ENCODE measurements around the gene ZSWIM3. TPM values are rescaled to one million over a fixed set of nuclear protein-coding genes. Genes with fewer than 3 reads are reported as not detected.

Gene ZSWIM3
- 2.9 and 4.9 TPM in 2 replicates for total RNA-seq (2014; rRNA removed; shearing (Covaris generic))

- in situ Hi-C loops (cut with HindIII; ENCODE audit: low sequenced_read_pairs): no loop called here
- DNase-seq (ENCODE audit: low spot score): peak; percentile 100
Measured at GRCh38 chr20:45857114-45857881, at the start of gene ZSWIM3, which contains the start of gene ACOT8. ZSWIM3 (plus strand) TSS chr20:45857614; CDS start chr20:45857826, 212 bp downstream. ACOT8 (minus strand) TSS chr20:45857392; CDS start chr20:45857315, 77 bp downstream.

GRCh38 chr20:45810191-45810970 lies 47.0 kb upstream of the ZSWIM3 start:
- DNase-seq (ENCODE audit: low spot score): no peak
- in situ Hi-C loops (cut with HindIII; ENCODE audit: low sequenced_read_pairs): no loop called here

- in situ Hi-C loops (cut with HindIII; ENCODE audit: low sequenced_read_pairs): no loop called here
- peak; percentile 99 for DNase-seq (ENCODE audit: low spot score)
Measured at GRCh38 chr20:45812157-45813005, 45.0 kb upstream of the ZSWIM3 start, which contains the start of gene UBE2C. UBE2C (plus strand) TSS chr20:45812644; CDS start chr20:45812696, 52 bp downstream.

GRCh38 chr20:45813006-45813340 lies 44.4 kb upstream of the ZSWIM3 start:
- no peak for DNase-seq (ENCODE audit: low spot score)
- in situ Hi-C loops (cut with HindIII; ENCODE audit: low sequenced_read_pairs): no loop called here

GRCh38 chr20:45813489-45813888 lies 43.9 kb upstream of the ZSWIM3 start:
- in situ Hi-C loops (cut with HindIII; ENCODE audit: low sequenced_read_pairs): no loop called here
- DNase-seq (ENCODE audit: low spot score): no peak

- in situ Hi-C loops (cut with HindIII; ENCODE audit: low sequenced_read_pairs): no loop called here
Measured at GRCh38 chr20:45814314-45814713, 43.1 kb upstream of the ZSWIM3 start.

GRCh38 chr20:45816951-45817350 lies 40.5 kb upstream of the ZSWIM3 start:
- in situ Hi-C loops (cut with HindIII; ENCODE audit: low sequenced_read_pairs): no loop called here
- DNase-seq (ENCODE audit: low spot score): no peak

More at GRCh38 chr20:45814314-45814713, 43.1 kb upstream of the ZSWIM3 start:
- no peak for DNase-seq (ENCODE audit: low spot score)

- in situ Hi-C loops (cut with HindIII; ENCODE audit: low sequenced_read_pairs): no loop called here
- no peak for DNase-seq (ENCODE audit: low spot score)
Measured at GRCh38 chr20:45817376-45818194, 39.8 kb upstream of the ZSWIM3 start.

- in situ Hi-C loops (cut with HindIII; ENCODE audit: low sequenced_read_pairs): no loop called here
- DNase-seq (ENCODE audit: low spot score): no peak
Measured at GRCh38 chr20:45818239-45818638, 39.2 kb upstream of the ZSWIM3 start.

GRCh38 chr20:45819466-45819865 lies 37.9 kb upstream of the ZSWIM3 start:
- DNase-seq (ENCODE audit: low spot score): no peak
- in situ Hi-C loops (cut with HindIII; ENCODE audit: low sequenced_read_pairs): no loop called here

- no peak for DNase-seq (ENCODE audit: low spot score)
- in situ Hi-C loops (cut with HindIII; ENCODE audit: low sequenced_read_pairs): no loop called here
Measured at GRCh38 chr20:45821947-45822346, 35.5 kb upstream of the ZSWIM3 start.

- in situ Hi-C loops (cut with HindIII; ENCODE audit: low sequenced_read_pairs): no loop called here
- peak; percentile 26 for DNase-seq (ENCODE audit: low spot score)
Measured at GRCh38 chr20:45822857-45823256, 34.6 kb upstream of the ZSWIM3 start.

- in situ Hi-C loops (cut with HindIII; ENCODE audit: low sequenced_read_pairs): no loop called here
- peak; percentile 30 for DNase-seq (ENCODE audit: low spot score)
Measured at GRCh38 chr20:45823949-45824835, 33.2 kb upstream of the ZSWIM3 start.

- in situ Hi-C loops (cut with HindIII; ENCODE audit: low sequenced_read_pairs): no loop called here
- DNase-seq (ENCODE audit: low spot score): peak; percentile 45
Measured at GRCh38 chr20:45826381-45827019, 30.9 kb upstream of the ZSWIM3 start.

GRCh38 chr20:45827030-45827652 lies 30.3 kb upstream of the ZSWIM3 start, which contains the start of gene TNNC2:
TNNC2 (minus strand) TSS chr20:45827312; CDS start chr20:45827248, 64 bp downstream.
- in situ Hi-C loops (cut with HindIII; ENCODE audit: low sequenced_read_pairs): no loop called here
- DNase-seq (ENCODE audit: low spot score): no peak

GRCh38 chr20:45827712-45828111 lies 29.7 kb upstream of the ZSWIM3 start:
- in situ Hi-C loops (cut with HindIII; ENCODE audit: low sequenced_read_pairs): no loop called here
- DNase-seq (ENCODE audit: low spot score): no peak

GRCh38 chr20:45828589-45828988 lies 28.8 kb upstream of the ZSWIM3 start:
- in situ Hi-C loops (cut with HindIII; ENCODE audit: low sequenced_read_pairs): no loop called here
- no peak for DNase-seq (ENCODE audit: low spot score)

All from G401 (cell line).